ENCODE results near the gene HSPB1. TPM values are rescaled to one million over a fixed set of nuclear protein-coding genes. Genes with fewer than 3 reads are reported as not detected.
A peak's percentile ranks its signal among the peaks of the same experiment; 100 is the strongest.

HSPB1 gene
- polyA plus RNA-seq, 1 experiment = 966 TPM

DNA sequence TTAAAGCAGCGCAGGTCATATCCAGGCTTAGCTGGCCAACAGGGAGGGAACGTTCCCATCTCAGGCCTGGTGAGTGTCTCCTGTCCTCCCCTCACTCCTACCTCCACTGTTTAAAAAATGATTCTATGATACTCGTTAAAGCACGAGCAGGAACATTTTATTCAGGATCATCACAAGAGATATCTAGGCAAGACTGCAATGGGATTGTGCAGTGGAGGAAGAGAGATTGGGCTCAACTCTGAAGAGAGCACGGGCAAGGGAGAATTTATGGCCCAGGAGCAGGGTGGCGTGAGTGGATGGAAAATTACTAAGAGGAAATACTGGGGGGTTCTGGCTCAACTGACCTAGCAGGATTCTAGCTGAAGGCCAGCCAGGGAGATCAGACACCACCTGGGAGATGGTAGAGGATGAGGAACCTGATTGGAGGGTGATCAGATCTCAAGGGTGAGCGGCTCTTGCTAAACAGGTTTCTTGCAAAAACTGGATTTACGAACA lies 9.0 kb upstream of the HSPB1 start:
- ChIA-PET POLR2A (interaction anchor here (0.7 kb wide), 1 partner anchor 21 kb away, joined by 3 read pairs; no protein-coding TSS in a partner anchor), CTCF (interaction anchor here (1.0 to 6.0 kb wide), 3 partner anchors 10 to 22 kb away, joined by 4 to 136 read pairs (median 5); no protein-coding TSS in a partner anchor)
- TF ChIP-seq, protein P1, sequence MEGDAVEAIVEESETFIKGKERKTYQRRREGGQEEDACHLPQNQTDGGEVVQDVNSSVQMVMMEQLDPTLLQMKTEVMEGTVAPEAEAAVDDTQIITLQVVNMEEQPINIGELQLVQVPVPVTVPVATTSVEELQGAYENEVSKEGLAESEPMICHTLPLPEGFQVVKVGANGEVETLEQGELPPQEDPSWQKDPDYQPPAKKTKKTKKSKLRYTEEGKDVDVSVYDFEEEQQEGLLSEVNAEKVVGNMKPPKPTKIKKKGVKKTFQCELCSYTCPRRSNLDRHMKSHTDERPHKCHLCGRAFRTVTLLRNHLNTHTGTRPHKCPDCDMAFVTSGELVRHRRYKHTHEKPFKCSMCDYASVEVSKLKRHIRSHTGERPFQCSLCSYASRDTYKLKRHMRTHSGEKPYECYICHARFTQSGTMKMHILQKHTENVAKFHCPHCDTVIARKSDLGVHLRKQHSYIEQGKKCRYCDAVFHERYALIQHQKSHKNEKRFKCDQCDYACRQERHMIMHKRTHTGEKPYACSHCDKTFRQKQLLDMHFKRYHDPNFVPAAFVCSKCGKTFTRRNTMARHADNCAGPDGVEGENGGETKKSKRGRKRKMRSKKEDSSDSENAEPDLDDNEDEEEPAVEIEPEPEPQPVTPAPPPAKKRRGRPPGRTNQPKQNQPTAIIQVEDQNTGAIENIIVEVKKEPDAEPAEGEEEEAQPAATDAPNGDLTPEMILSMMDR (IDR thresholded peaks at IDR 0.05; ENCODE audit: insufficient read depth, low read depth, low read length) = no peak
- DNase-seq (ENCODE audit: low read depth) = no peak
- H3K4me3 ChIP-seq (ENCODE audit: low read depth, low read length) = no peak overlapping the region
- no peaks in the 10 kb centered on the region for H3K27me3 ChIP-seq (ENCODE audit: control insufficient read depth, insufficient read depth, low read length)
- no peaks in the 10 kb centered on the region for H3K36me3 ChIP-seq (ENCODE audit: control insufficient read depth, insufficient read depth, low read length)

GRCh38 chr7:76294344-76295024 lies 8.0 kb upstream of the HSPB1 start:
- POLR2A ChIA-PET = interaction anchor here (1.3 kb wide), 1 partner anchor 12 kb away, joined by 7 read pairs; no protein-coding TSS in a partner anchor
- Histone ChIP-seq H3K36me3 (ENCODE audit: control insufficient read depth, insufficient read depth, low read length) (no peaks in the 10 kb centered on the region), H3K27me3 (ENCODE audit: control insufficient read depth, insufficient read depth, low read length) (no peaks in the 10 kb centered on the region), H3K4me3 (ENCODE audit: low read depth, low read length) (peak overlapping the region; percentile 28)
- peak; percentile 71 for DNase-seq (ENCODE audit: low read depth)
- CTCF ChIA-PET = interaction anchor here (0.7 to 6.0 kb wide), 7 partner anchors 8 to 116 kb away, joined by 3 to 136 read pairs (median 5); partner anchors contain the start of gene HSPB1
- TF ChIP-seq, protein P1 (IDR thresholded peaks at IDR 0.05; ENCODE audit: insufficient read depth, low read depth, low read length) = no peak

DNA sequence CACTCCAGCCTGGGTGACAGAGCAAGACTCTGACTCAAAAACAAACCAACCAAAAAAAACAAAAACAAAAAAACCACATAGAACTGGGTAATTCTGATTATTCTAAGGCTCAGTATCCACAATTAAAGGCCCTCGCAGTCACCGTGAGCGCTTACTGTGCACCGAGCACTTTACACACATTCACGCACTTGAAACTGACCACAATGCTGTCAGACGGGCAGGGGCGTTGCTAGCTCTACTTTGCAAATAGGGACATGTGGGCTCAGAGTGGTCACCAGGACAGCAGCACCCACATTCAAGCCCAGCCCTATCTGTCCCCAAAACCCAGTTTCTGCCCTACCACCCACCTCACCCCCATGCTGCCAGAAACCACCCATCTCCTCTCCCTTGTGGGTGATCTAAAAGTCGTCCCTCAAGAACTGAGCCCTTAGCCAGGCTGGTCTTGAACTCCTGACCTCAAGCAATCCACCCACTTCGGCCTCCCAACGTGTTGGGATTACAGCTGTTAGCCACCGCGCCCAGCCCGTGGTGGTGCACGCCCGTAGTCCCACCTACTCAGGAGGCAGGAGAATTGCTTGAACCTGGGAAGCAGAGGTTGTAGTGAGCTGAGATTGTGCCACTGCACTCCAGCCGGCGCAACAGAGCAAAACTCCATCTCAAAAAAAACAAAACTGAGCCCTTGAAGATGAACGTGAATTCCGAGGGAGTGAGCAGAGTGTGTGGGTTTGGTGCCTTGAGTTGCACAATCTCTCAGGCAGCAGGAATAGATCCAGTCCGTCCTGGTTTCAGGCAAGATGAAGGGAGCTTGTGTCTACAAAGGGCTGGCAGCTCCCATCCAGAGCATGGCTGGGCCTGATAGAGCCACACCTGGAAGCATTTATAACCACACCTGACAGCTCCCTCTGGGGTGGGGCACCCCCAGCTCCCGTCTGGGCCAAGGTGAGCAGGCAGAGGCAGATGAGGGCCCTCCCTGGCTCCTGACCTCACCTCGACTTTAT lies 5.4 kb upstream of the HSPB1 start:
- no peak overlapping the region for H3K4me3 ChIP-seq (ENCODE audit: low read depth, low read length)
- POLR2A ChIA-PET = interaction anchor here (1.2 kb wide), 1 partner anchor 9 kb away, joined by 10 read pairs; no protein-coding TSS in a partner anchor
- TF ChIP-seq, protein P1 (IDR thresholded peaks at IDR 0.05; ENCODE audit: insufficient read depth, low read depth, low read length) = peak; percentile 24; the same call in 1 of the 2 replicates
- H3K36me3 ChIP-seq (ENCODE audit: control insufficient read depth, insufficient read depth, low read length) = no peaks in the 10 kb centered on the region
- DNase-seq (ENCODE audit: low read depth) = peak; percentile 74
- CTCF ChIA-PET = interaction anchor here (1.2 to 2.4 kb wide), 3 partner anchors 10 to 119 kb away, joined by 3 to 15 read pairs (median 11); no protein-coding TSS in a partner anchor
- no peaks in the 10 kb centered on the region for H3K27me3 ChIP-seq (ENCODE audit: control insufficient read depth, insufficient read depth, low read length)

GRCh38 chr7:76300166-76300731 lies 2.2 kb upstream of the HSPB1 start:
- Histone ChIP-seq H3K36me3 (ENCODE audit: control insufficient read depth, insufficient read depth, low read length) (peaks cover 9% of the 10 kb centered on the region), H3K27me3 (ENCODE audit: control insufficient read depth, insufficient read depth, low read length) (no peaks in the 10 kb centered on the region), H3K4me3 (ENCODE audit: low read depth, low read length) (no peak overlapping the region)
- ChIA-PET CTCF (interaction anchor here (0.6 to 1.2 kb wide), 2 partner anchors 14 to 121 kb away, joined by 3 to 4 read pairs; no protein-coding TSS in a partner anchor), POLR2A (no interaction called here)
- TF ChIP-seq, protein P1 (IDR thresholded peaks at IDR 0.05; ENCODE audit: insufficient read depth, low read depth, low read length) = no peak
- DNase-seq (ENCODE audit: low read depth) = no peak

Measured in BJ (cell line).